ENCODE measurements around the gene RASEF. TPM values are rescaled to one million over a fixed set of nuclear protein-coding genes. Genes with fewer than 3 reads are reported as not detected.

Gene RASEF
- total RNA-seq, 1 donor from 2014 or later: 0.16 TPM

DNA sequence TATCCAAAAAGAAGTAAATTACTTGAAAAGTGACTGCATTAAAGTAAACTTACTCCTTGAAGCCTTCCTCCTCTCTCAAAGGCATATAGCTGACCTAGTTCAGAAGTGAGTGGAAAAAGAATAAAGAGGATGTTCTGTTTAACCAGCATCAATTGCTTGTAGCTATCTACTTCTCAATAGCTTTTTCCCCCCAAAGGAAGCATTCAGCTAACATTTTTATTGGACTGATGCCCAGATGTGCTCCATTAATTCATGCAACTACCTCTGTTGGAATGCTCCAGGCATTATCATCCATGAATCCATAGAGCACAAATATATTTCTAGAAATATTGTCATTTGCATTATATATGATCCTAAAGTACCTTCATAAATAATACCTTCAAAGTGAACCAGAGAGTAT is 132.8 kb downstream of the RASEF start:
- intact Hi-C loops (cut with DNase I): no loop called here
- DNase-seq (ENCODE audit: low spot score): no peak
